Neural crest cell (in vitro differentiated cells): Measurements from ENCODE around the gene TRIM71. TPM values are rescaled to one million over a fixed set of nuclear protein-coding genes. Genes with fewer than 3 reads are reported as not detected.

Experiments
- DNase-seq: peaks from one replicate; pipeline ENCODE4 v3.0.0; 2021; ENCODE audit warnings: low read depth, mixed read lengths, low spot score
- H3K27ac Mint-ChIP-seq: one replicate; pipeline ENCODE4 v1.8.0; 2021; ENCODE audit warnings: mild to moderate bottlenecking, mixed read lengths; ENCODE audit not compliant: unreplicated experiment
- H3K27me3 Mint-ChIP-seq: 2 replicates; pipeline ENCODE4 v1.8.0; 2021; ENCODE audit warnings: low read depth, mild to moderate bottlenecking, mixed read lengths
- H3K36me3 Mint-ChIP-seq: 2 replicates; pipeline ENCODE4 v1.8.0; 2021; ENCODE audit warnings: low read depth, mild to moderate bottlenecking, mixed read lengths
- H3K4me1 Mint-ChIP-seq: 2 replicates; pipeline ENCODE4 v1.8.0; 2021; ENCODE audit warnings: mixed read lengths
- H3K4me3 Mint-ChIP-seq: one replicate; pipeline ENCODE4 v1.8.0; 2021; ENCODE audit warnings: mild to moderate bottlenecking, mixed read lengths
- H3K9me3 Mint-ChIP-seq: 2 replicates; pipeline ENCODE4 v1.8.0; 2021; ENCODE audit warnings: mixed read lengths
- total RNA-seq: library from RNA; stranded (reverse); gene quantifications from 2 replicates; pipeline ENCODE4 v1.2.1, GENCODE V29; 2021
- TF ChIP-seq, protein P1 (sequence below): fragments of 200-600 bp; sonication (generic); conservative IDR thresholded peaks from 2 replicates; pipeline ENCODE4 v1.5.0; 2021; ENCODE audit warnings: antibody characterized with exemption, mild to moderate bottlenecking

TRIM71 gene
- total RNA-seq, 1 donor from 2014 or later: 92.4 TPM

DNA sequence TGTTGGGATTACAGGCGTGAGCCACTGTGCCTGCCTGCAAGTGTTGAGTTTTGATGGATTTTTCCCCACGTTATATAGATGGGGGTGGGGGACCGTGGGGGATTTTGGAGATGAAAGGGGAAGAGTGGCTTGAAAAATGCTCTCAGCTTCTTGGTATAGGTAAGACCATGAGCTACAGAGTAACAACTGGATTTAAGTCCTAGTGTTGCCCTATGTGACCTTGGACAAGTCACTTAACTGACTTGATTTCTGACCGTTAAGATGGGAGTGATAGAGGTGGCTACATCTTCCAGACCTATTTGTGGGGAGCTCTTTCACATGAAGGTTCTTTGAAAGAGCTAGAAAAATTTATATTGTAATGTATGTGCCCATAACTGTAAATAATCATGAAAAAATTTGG lies 13.3 kb downstream of the TRIM71 start:
- Mint-ChIP-seq H3K4me3 (no peak overlapping the region), H3K36me3 (no peaks in the 10 kb centered on the region), H3K27ac (no peak overlapping the region), H3K9me3 (no peaks in the 10 kb centered on the region), H3K4me1 (peaks cover 70% of the 10 kb centered on the region), H3K27me3 (no peaks in the 10 kb centered on the region)
- TF ChIP-seq, protein P1, sequence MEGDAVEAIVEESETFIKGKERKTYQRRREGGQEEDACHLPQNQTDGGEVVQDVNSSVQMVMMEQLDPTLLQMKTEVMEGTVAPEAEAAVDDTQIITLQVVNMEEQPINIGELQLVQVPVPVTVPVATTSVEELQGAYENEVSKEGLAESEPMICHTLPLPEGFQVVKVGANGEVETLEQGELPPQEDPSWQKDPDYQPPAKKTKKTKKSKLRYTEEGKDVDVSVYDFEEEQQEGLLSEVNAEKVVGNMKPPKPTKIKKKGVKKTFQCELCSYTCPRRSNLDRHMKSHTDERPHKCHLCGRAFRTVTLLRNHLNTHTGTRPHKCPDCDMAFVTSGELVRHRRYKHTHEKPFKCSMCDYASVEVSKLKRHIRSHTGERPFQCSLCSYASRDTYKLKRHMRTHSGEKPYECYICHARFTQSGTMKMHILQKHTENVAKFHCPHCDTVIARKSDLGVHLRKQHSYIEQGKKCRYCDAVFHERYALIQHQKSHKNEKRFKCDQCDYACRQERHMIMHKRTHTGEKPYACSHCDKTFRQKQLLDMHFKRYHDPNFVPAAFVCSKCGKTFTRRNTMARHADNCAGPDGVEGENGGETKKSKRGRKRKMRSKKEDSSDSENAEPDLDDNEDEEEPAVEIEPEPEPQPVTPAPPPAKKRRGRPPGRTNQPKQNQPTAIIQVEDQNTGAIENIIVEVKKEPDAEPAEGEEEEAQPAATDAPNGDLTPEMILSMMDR: no peak
- DNase-seq: no peak

DNA sequence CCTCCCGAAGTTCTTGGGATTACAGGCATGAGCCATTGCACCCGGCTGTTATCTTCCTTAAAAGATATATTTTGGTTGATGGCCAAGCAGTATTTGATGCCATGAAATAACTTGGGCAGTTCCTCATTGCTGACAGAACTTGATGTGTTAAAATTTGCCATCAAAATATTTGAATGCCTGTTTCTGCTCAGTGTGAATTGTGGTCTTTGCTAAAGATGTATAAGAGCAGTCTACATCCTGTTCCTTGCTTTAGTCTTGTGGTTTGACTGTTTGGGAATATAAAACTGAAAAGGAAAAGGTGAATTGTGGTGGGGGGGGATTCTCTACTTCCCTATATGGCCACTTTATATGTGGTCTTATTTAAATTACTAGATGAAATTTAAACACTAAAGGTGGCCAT lies 14.0 kb downstream of the TRIM71 start:
- H3K4me3 Mint-ChIP-seq: no peak overlapping the region
- no peaks in the 10 kb centered on the region for H3K27me3 Mint-ChIP-seq
- H3K36me3 Mint-ChIP-seq: no peaks in the 10 kb centered on the region
- no peak overlapping the region for H3K27ac Mint-ChIP-seq
- DNase-seq: no peak
- H3K4me1 Mint-ChIP-seq: peaks cover 74% of the 10 kb centered on the region
- no peaks in the 10 kb centered on the region for H3K9me3 Mint-ChIP-seq
- TF ChIP-seq, protein P1: no peak

DNA sequence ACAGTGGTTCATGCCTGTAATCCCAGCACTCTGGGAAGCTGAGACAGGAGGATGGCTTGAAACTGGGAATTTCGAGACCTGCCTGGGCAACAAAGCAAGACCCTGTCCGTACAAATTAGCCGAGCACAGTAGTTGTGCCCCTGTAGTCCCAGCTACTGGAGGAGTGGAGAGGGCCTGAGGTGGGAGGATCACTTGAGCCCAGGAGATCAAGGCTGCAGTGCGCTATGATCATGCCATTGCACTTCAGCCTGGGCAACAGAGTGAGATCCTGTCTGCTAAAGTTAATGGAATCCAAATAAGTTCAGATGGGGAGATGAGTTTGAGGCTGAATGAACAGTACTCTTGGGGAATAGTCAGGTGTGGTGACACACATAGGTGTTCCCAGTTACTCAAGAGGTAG lies 14.4 kb downstream of the TRIM71 start:
- TF ChIP-seq, protein P1: no peak
- Mint-ChIP-seq H3K4me1 (peaks cover 74% of the 10 kb centered on the region), H3K4me3 (no peak overlapping the region), H3K27me3 (no peaks in the 10 kb centered on the region), H3K36me3 (no peaks in the 10 kb centered on the region), H3K27ac (no peak overlapping the region), H3K9me3 (no peaks in the 10 kb centered on the region)
- no peak for DNase-seq

DNA sequence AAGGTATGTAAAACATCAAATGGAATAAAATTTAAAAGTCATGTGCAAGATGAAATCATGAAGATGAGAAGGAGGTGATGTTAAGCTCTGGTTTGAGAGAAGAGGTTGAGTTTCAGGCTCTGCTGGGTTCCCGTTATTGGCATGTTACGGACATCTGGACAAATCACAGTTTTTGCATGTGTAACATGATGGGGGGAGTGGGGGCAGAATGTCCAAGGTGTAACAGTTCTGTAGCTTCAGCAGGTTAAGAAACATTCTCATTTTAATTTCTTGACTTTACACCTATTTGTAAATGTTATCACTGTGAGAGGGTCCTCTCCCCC lies 17.2 kb downstream of the TRIM71 start:
- Mint-ChIP-seq H3K4me1 (peaks cover 83% of the 10 kb centered on the region), H3K36me3 (peaks cover 2% of the 10 kb centered on the region), H3K27ac (no peak overlapping the region), H3K4me3 (no peak overlapping the region), H3K27me3 (no peaks in the 10 kb centered on the region), H3K9me3 (no peaks in the 10 kb centered on the region)
- TF ChIP-seq, protein P1: no peak
- no peak for DNase-seq

DNA sequence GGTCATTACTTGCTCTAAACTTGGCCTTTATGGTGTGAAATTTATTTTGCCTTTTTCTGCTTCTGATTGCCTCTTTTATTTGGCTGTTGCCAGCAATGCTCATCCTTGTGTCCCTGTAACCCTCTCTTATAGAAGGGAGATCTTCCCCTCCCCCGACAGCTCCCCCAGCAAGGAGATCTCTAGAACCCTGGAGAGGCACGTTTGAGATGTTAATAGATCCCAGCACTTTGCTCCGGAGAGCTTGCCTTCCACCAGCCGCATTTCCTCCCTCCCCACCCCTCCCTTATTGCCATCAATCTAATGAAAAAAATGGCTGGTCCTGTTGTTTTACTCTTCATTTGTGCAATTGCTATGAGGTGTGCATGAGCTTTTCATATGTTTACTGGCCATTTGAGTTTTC lies 18.2 kb downstream of the TRIM71 start:
- no peaks in the 10 kb centered on the region for H3K9me3 Mint-ChIP-seq
- no peaks in the 10 kb centered on the region for H3K27me3 Mint-ChIP-seq
- peaks cover 2% of the 10 kb centered on the region for H3K36me3 Mint-ChIP-seq
- no peak for DNase-seq
- peaks cover 86% of the 10 kb centered on the region for H3K4me1 Mint-ChIP-seq
- TF ChIP-seq, protein P1: no peak
- H3K27ac Mint-ChIP-seq: no peak overlapping the region
- H3K4me3 Mint-ChIP-seq: no peak overlapping the region

DNA sequence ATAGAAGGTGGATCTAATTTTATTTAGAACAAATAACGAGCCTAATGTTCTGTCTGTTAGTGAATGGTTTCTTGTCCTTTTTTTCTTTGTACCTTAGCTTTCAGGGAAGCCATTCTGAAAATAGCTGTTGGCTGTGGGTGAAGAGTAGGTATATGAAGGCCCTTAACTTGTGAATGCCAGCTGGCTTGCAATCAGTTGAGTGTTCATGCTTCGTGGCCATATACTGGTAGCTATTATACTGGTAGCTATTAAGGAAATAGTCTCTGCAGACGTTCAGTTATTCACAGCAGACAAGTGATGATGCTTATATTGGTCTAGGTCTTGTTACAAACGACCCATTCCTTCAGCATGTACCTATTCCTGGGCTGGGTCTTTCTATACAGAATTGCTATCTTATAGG lies 18.8 kb downstream of the TRIM71 start:
- H3K27me3 Mint-ChIP-seq: no peaks in the 10 kb centered on the region
- H3K9me3 Mint-ChIP-seq: no peaks in the 10 kb centered on the region
- peaks cover 89% of the 10 kb centered on the region for H3K4me1 Mint-ChIP-seq
- no peak for DNase-seq
- peak overlapping the region; percentile 6 for H3K4me3 Mint-ChIP-seq
- TF ChIP-seq, protein P1: no peak
- H3K27ac Mint-ChIP-seq: no peak overlapping the region
- peaks cover 2% of the 10 kb centered on the region for H3K36me3 Mint-ChIP-seq
